CD4-positive, CD25-positive, alpha-beta regulatory T cell (primary cell): ENCODE results near the gene PODXL2. TPM values are rescaled to one million over a fixed set of nuclear protein-coding genes. Genes with fewer than 3 reads are reported as not detected.
"Not testable (repeated sequence)": the region's sequence is repeated elsewhere in the genome, so short reads cannot be mapped to it uniquely, and the experiment has no call there.

Experiments
- ATAC-seq, 2 donors: fragments of 150-1000 bp; cut with Tn5 transposase; one replicate each; pipeline ENCODE4 v1.10.0; 2021; ENCODE audit warnings: low read depth in 2 of 2, moderate number of reproducible peaks in 2 of 2, moderate library complexity in 1 of 2
- DNase-seq, 3 donors: peaks; one replicate each; pipeline versions ENCODE4 v3.0.0 to v3.0.0-alpha.2; 2012 to 2022; ENCODE audit warnings: mixed read lengths in 1 of 3
- H3K27ac ChIP-seq: one replicate; pipeline ENCODE4 v1.7.0; 2013; ENCODE audit warnings: mild to moderate bottlenecking, low read length; ENCODE audit not compliant: insufficient read depth, poor library complexity, severe bottlenecking
- H3K27me3 ChIP-seq: one replicate; pipeline ENCODE4 v1.7.0; 2013; ENCODE audit warnings: low read length; ENCODE audit not compliant: control insufficient read depth, insufficient read depth
- H3K36me3 ChIP-seq: one replicate; pipeline ENCODE4 v1.7.0; 2013; ENCODE audit warnings: mild to moderate bottlenecking, low read length, moderate library complexity; ENCODE audit not compliant: control insufficient read depth, insufficient read depth
- H3K4me1 ChIP-seq: 2 replicates; pipeline ENCODE4 v1.7.0; 2013; ENCODE audit warnings: mild to moderate bottlenecking, low read length; ENCODE audit not compliant: insufficient read depth, control insufficient read depth, poor library complexity, severe bottlenecking
- H3K4me3 ChIP-seq: one replicate; pipeline ENCODE4 v1.7.0; 2013; ENCODE audit warnings: low read depth, mild to moderate bottlenecking, low read length, moderate library complexity
- H3K9me3 ChIP-seq, 2 experiments: 1 replicate in 1 of 2; 2 replicates in 1 of 2; pipeline ENCODE4 v1.7.0; 2013; ENCODE audit warnings: low read length in 2 of 2, mild to moderate bottlenecking in 1 of 2, moderate library complexity in 1 of 2; ENCODE audit not compliant: control insufficient read depth in 2 of 2
- H3K27ac Mint-ChIP-seq, 3 donors: one replicate each; pipeline ENCODE4 v1.8.0; 2020 to 2022; ENCODE audit warnings: mild to moderate bottlenecking in 3 of 3, mixed read lengths in 3 of 3, moderate library complexity in 2 of 3
- H3K27me3 Mint-ChIP-seq: one replicate; pipeline ENCODE4 v1.8.0; 2022; ENCODE audit warnings: mild to moderate bottlenecking, mixed read lengths
- H3K36me3 Mint-ChIP-seq: one replicate; pipeline ENCODE4 v1.8.0; 2020; ENCODE audit warnings: mixed read lengths
- H3K4me1 Mint-ChIP-seq, 4 donors: one replicate each; pipeline ENCODE4 v1.8.0; 2020 to 2022; ENCODE audit warnings: mixed read lengths in 4 of 4, mild to moderate bottlenecking in 1 of 4
- H3K4me3 Mint-ChIP-seq, 4 donors: one replicate each; pipeline ENCODE4 v1.8.0; 2020 to 2022; ENCODE audit warnings: mild to moderate bottlenecking in 4 of 4, mixed read lengths in 4 of 4, moderate library complexity in 3 of 4
- H3K9me3 Mint-ChIP-seq, 7 donors: one replicate each; pipeline ENCODE4 v1.8.0; 2020 to 2022; ENCODE audit warnings: mixed read lengths in 7 of 7, mild to moderate bottlenecking in 3 of 7, moderate library complexity in 2 of 7
- polyA plus RNA-seq, 4 donors: library from polyadenylated mRNA; unstranded; fragments of 300-500 nt; fragmentation: Illumina TruSeq; gene quantifications; one replicate each; pipeline ENCODE4 v1.2.3, GENCODE V29; 2021
- total RNA-seq: library from RNA; stranded (reverse); gene quantifications from one replicate; pipeline ENCODE4 v1.2.3, GENCODE V29; 2022

PODXL2 gene
- total and polyA plus RNA-seq, 5 donors from 2014 or later: 0.87 to 3.1 (median 1.7) TPM

DNA sequence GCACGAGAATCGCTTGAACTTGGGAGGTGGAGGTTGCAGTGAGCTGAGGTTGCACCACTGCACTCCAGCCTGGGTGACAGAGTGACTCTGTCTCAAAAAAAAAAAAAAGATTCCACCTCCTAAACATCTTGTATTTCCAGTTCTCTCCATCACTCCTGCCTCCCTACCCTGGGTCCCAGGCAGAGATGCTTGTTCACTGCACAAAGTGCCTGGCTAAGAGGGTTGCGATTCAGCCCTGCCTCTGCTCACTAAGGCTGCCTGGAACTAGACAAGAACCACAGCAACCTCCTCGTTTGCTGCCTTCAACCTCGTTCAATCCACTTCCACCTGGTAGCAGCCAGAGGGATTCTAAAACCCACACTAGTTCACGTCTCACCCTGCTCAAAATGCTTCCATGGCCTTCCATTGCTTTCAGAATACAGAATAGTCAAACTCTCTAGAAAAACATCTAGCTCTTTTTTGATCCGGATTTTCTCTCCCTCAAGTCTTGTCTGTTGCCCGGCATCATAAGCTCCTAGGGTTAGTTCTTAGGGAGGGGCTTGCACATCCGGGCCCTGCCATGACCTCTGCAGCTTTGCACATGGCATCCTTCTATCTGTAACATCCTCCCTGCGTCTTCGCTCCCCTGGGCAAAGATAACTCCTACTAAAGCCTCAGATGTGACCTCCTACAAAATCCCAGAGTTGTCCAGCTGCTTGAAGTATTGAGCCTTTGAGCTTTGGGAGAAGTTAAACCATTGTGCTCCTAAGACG, 31.8 kb upstream of the PODXL2 start:
- Mint-ChIP-seq H3K27me3 (no peaks in the 10 kb centered on the region), H3K36me3 (no peaks in the 10 kb centered on the region), H3K4me1 (peaks cover 11 to 28% (median 20%) of the 10 kb centered on the region in 4 donors), H3K4me3 (peak overlapping the region; percentile 83 to 96 (median 88)), H3K9me3 (peaks cover 0 to 2% (median 0%) of the 10 kb centered on the region in 7 donors), H3K27ac (peak overlapping the region in 2 of 3 donors; percentile 36 to 82)
- ATAC-seq (no peak), DNase-seq (peak in 1 of 3 donors; percentile 9)
- H3K9me3 ChIP-seq: no peaks in the 10 kb centered on the region
- no peaks in the 10 kb centered on the region for H3K27me3 ChIP-seq
- peaks cover 5% of the 10 kb centered on the region for H3K4me1 ChIP-seq
- H3K27ac ChIP-seq: no peak overlapping the region
- H3K4me3 ChIP-seq: no peak overlapping the region
- peaks cover 2% of the 10 kb centered on the region for H3K36me3 ChIP-seq

DNA sequence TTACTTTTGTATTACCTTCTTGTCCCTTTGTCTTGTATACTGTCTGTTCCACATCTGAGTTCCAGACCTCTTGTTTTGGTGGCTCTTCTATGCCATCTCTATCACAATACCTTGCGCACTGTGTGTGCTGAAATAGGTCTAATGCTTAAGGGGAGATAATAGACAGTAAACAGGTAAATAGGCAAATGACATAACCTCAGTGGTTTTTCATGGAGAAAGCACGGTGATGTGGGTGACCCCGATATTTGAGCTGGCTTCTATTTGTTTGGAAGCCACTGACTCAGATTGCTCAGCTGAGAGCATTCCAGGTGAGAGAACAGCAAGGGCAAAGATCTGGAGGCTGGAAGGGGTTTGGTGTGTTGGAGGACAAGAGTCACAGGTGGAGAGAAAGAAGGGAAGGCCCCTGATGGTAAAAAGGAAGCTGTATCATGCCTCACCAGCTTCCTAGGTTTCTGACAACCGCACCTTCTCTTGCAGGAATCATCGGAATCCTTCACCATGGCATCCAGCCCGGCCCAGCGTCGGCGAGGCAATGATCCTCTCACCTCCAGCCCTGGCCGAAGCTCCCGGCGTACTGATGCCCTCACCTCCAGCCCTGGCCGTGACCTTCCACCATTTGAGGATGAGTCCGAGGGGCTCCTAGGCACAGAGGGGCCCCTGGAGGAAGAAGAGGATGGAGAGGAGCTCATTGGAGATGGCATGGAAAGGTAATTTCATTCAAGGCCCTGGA, 30.0 kb upstream of the PODXL2 start:
- peak in 1 of 3 donors; percentile 15 for DNase-seq
- Mint-ChIP-seq H3K27ac (peak overlapping the region; percentile 43 to 89 (median 77)), H3K9me3 (peaks cover 0 to 2% (median 0%) of the 10 kb centered on the region in 7 donors), H3K4me1 (peaks cover 11 to 24% (median 22%) of the 10 kb centered on the region in 4 donors), H3K4me3 (peak overlapping the region; percentile 83 to 96 (median 88)), H3K36me3 (no peaks in the 10 kb centered on the region), H3K27me3 (no peaks in the 10 kb centered on the region)
- Histone ChIP-seq H3K4me1 (peaks cover 5% of the 10 kb centered on the region), H3K4me3 (peak overlapping the region; percentile 75), H3K27ac (peak overlapping the region; percentile 75), H3K9me3 (no peaks in the 10 kb centered on the region), H3K36me3 (peaks cover 2% of the 10 kb centered on the region), H3K27me3 (no peaks in the 10 kb centered on the region)
- ATAC-seq: no peak

DNA sequence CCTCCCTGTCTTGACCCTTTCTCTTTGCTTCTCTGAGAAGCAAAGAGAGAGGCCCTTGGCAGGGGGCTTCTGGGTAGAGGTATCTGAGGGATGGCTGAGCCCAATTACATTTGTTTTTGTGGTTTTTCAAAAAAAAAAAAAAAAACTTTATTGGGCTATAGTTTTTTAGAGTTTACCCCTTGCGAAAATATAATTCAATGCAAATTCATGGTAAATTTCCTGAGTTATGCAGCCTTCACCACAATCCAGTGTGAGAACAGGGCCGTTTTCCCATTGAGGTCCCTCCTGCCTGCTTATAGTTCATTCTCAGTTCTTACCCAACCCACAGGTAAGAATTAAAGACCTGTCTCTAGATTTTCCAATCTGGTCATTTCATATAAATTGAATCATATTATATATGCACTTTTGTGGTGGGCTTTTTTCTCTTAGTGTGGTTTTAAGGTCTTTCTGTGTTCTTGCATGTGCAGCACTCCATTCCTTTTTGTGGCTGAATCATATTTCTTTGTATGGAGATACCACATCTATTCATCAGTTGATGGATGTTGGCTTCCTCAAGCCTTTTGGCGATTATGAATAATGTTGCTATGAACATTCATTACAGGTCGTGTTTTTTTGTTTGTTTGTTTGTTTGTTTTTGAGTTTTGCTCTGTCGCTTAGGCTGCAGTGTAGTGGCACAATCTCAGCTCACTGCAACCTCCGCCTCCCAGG, 28.1 kb upstream of the PODXL2 start:
- H3K4me1 ChIP-seq: peaks cover 5% of the 10 kb centered on the region
- no peak overlapping the region for H3K27ac ChIP-seq
- Mint-ChIP-seq H3K4me3 (peak overlapping the region in 1 of 4 donors; percentile 52), H3K36me3 (peaks cover 4% of the 10 kb centered on the region), H3K9me3 (peaks cover 0 to 2% (median 0%) of the 10 kb centered on the region in 7 donors), H3K4me1 (peaks cover 11 to 24% (median 21%) of the 10 kb centered on the region in 4 donors), H3K27me3 (no peaks in the 10 kb centered on the region), H3K27ac (peak overlapping the region; percentile 17 to 65 (median 50))
- no peaks in the 10 kb centered on the region for H3K9me3 ChIP-seq
- H3K36me3 ChIP-seq: peaks cover 5% of the 10 kb centered on the region
- DNase-seq (no peak), ATAC-seq (no peak)
- H3K4me3 ChIP-seq: no peak overlapping the region
- no peaks in the 10 kb centered on the region for H3K27me3 ChIP-seq

DNA sequence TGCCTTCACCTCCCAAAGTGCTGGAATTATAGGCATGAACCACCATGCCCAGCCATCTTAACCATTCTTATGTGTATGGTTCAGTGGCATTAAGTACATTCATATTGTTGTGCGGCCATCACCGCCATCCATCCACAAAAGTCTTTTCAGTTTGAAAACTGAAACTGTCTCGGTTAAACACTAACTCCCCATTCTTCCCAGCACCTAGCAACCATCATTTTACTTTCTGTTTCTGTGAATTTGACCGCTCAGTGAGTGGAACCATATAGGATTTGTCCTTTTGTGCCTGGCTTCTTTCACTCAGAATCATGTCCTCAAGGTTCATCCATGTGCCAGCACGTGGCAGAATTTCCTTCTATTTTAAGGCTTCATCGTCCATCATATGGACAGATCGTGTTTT, 24.9 kb upstream of the PODXL2 start:
- no peak for ATAC-seq

DNA sequence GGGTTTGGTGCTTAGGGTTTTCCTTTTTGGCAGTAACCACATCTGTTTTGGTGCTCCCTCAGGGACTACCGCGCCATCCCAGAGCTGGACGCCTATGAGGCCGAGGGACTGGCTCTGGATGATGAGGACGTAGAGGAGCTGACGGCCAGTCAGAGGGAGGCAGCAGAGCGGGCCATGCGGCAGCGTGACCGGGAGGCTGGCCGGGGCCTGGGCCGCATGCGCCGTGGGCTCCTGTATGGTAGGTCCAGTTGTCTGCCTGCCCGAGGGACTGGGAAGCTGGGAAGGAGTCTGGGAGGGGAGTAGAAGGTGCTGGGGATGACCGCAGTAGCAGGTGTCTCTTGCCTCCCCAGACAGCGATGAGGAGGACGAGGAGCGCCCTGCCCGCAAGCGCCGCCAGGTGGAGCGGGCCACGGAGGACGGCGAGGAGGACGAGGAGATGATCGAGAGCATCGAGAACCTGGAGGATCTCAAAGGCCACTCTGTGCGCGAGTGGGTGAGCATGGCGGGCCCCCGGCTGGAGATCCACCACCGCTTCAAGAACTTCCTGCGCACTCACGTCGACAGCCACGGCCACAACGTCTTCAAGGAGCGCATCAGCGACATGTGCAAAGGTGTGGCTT, 24.3 kb upstream of the PODXL2 start:
- ATAC-seq: no peak
- Histone ChIP-seq H3K27me3 (no peaks in the 10 kb centered on the region), H3K9me3 (no peaks in the 10 kb centered on the region), H3K27ac (no peak overlapping the region), H3K4me1 (no peaks in the 10 kb centered on the region), H3K4me3 (no peak overlapping the region), H3K36me3 (peaks cover 18% of the 10 kb centered on the region)
- Mint-ChIP-seq H3K9me3 (no peaks in the 10 kb centered on the region), H3K27ac (no peak overlapping the region), H3K36me3 (peaks cover 30% of the 10 kb centered on the region), H3K4me1 (peaks cover under 1 to 16% (median 7%) of the 10 kb centered on the region in 4 donors), H3K4me3 (no peak overlapping the region), H3K27me3 (no peaks in the 10 kb centered on the region)
- no peak for DNase-seq

More for the DNA sequence above, 24.9 kb upstream of the PODXL2 start:
- no peak overlapping the region for H3K27ac Mint-ChIP-seq
- DNase-seq: no peak
- Histone ChIP-seq H3K9me3 (no peaks in the 10 kb centered on the region), H3K4me1 (no peaks in the 10 kb centered on the region), H3K4me3 (no peak overlapping the region), H3K27me3 (no peaks in the 10 kb centered on the region), H3K36me3 (peaks cover 15% of the 10 kb centered on the region), H3K27ac (no peak overlapping the region)
- peaks cover 5 to 19% (median 11%) of the 10 kb centered on the region in 4 donors for H3K4me1 Mint-ChIP-seq
- no peaks in the 10 kb centered on the region for H3K9me3 Mint-ChIP-seq
- peaks cover 27% of the 10 kb centered on the region for H3K36me3 Mint-ChIP-seq
- H3K4me3 Mint-ChIP-seq: peak overlapping the region in 1 of 4 donors; percentile 66
- no peaks in the 10 kb centered on the region for H3K27me3 Mint-ChIP-seq

DNA sequence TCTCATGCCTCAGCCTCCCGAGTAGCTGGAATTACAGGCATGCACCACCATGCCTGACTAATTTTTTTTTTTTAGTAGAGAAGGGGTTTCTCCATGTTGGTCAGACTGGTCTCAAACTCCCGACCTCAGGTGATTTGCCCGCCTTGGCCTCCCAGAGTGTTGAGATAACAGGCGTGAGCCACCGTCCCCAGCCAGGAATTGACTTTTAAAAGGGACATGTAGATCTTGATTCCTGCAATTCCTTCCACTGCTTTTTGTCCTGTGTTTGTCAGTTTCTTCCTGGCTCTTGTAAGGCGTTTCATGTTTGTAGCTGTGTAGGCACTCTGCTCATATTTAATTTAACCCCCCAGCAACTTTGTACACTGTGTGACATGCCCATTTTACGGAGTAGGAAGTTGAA, 23.4 kb upstream of the PODXL2 start:
- H3K4me1 ChIP-seq, H3K27ac Mint-ChIP-seq, ATAC-seq, H3K9me3 ChIP-seq, H3K4me3 Mint-ChIP-seq, H3K27ac ChIP-seq, H3K27me3 ChIP-seq, H3K27me3 Mint-ChIP-seq, DNase-seq, H3K9me3 Mint-ChIP-seq, H3K4me3 ChIP-seq: not testable (repeated sequence)
- Mint-ChIP-seq H3K4me1 (peaks cover 0 to 16% (median 7%) of the 10 kb centered on the region in 4 donors), H3K36me3 (peaks cover 33% of the 10 kb centered on the region)
- peaks cover 18% of the 10 kb centered on the region for H3K36me3 ChIP-seq

DNA sequence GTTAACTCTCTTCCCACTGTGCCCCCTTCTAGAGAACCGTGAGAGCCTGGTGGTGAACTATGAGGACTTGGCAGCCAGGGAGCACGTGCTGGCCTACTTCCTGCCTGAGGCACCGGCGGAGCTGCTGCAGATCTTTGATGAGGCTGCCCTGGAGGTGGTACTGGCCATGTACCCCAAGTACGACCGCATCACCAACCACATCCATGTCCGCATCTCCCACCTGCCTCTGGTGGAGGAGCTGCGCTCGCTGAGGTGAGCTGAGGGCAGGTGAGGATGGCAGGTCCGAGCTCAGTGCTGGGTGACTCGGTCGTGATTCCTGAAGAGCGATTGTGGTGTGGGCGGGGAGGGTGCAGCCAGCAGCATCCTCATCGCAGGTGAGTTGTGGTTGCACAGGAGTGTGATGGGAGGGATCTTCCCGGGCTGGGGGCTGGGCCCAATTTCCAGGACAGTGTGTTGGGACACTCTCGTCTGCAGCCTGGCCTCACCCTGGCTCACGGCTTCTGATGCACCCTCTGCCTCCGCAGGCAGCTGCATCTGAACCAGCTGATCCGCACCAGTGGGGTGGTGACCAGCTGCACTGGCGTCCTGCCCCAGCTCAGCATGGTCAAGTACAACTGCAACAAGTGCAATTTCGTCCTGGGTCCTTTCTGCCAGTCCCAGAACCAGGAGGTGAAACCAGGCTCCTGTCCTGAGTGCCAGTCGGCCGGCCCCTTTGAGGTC, 22.7 kb upstream of the PODXL2 start:
- H3K36me3 ChIP-seq: peaks cover 18% of the 10 kb centered on the region
- DNase-seq: no peak

More for the DNA sequence above, 22.7 kb upstream of the PODXL2 start:
- H3K9me3 Mint-ChIP-seq: no peaks in the 10 kb centered on the region
- Histone ChIP-seq H3K9me3 (no peaks in the 10 kb centered on the region), H3K4me3 (no peak overlapping the region), H3K27ac (no peak overlapping the region), H3K4me1 (no peaks in the 10 kb centered on the region), H3K27me3 (no peaks in the 10 kb centered on the region)
- no peak overlapping the region for H3K27ac Mint-ChIP-seq
- H3K36me3 Mint-ChIP-seq: peaks cover 40% of the 10 kb centered on the region
- no peak overlapping the region for H3K4me3 Mint-ChIP-seq
- H3K27me3 Mint-ChIP-seq: no peaks in the 10 kb centered on the region
- H3K4me1 Mint-ChIP-seq: peaks cover 0 to 13% (median 4%) of the 10 kb centered on the region in 4 donors
- no peak for ATAC-seq
